Measurements from ENCODE around the gene RPS18. TPM values are rescaled to one million over a fixed set of nuclear protein-coding genes. Genes with fewer than 3 reads are reported as not detected.

The RPS18 gene
- total and polyA plus RNA-seq, 2 donors (not counting 1 experiment from before 2014, with no cell fraction given), result 4,034 to 4,995 TPM

GRCh38 chr6:33314515-33314942 lies 42.7 kb downstream of the RPS18 start:
- Histone ChIP-seq H3K9me3 (ENCODE audit: control insufficient read depth, insufficient read depth, low read depth, low read length) (no peaks in the 10 kb centered on the region), H2AFZ (ENCODE audit: low read length) (no peak overlapping the region), H3K4me1 (ENCODE audit: control insufficient read depth, extremely low read depth, insufficient read depth, low read length) (peaks cover 21% of the 10 kb centered on the region), H4K20me1 (ENCODE audit: control insufficient read depth, extremely low read depth, insufficient read depth, low read length) (no peaks in the 10 kb centered on the region), H3K27me3 (ENCODE audit: control insufficient read depth, insufficient read depth, low read length) (no peaks in the 10 kb centered on the region), H3K27ac (ENCODE audit: insufficient read depth, low read length) (peak overlapping the region; percentile 98), H3K9ac (ENCODE audit: insufficient read depth, low read length) (no peak overlapping the region), H3K4me3 (replicated peaks in 1 of 4; ENCODE audit: control extremely low read depth in 1 of 4, insufficient read depth in 1 of 4, low read depth in 3 of 4, low read length in 4 of 4) (peak overlapping the region; percentile 70 to 97 (median 89)), H3K4me2 (ENCODE audit: extremely low read depth, insufficient read depth, low read length) (peak overlapping the region; percentile 82), H3K36me3 (ENCODE audit: control insufficient read depth, insufficient read depth, low read length) (peaks cover 12% of the 10 kb centered on the region), H3K79me2 (ENCODE audit: control insufficient read depth, insufficient read depth, low read length) (peaks cover 43% of the 10 kb centered on the region)
- DNase-seq (ENCODE audit: low read depth in 2 of 2), result peak; percentile 69 to 73
- TF ChIP-seq CTCF (conservative IDR thresholded peaks at IDR 0.05 in 1 of 2, IDR thresholded peaks at IDR 0.05 in 1 of 2; ENCODE audit: low read depth in 1 of 2, low read length in 2 of 2) (no peak), EZH2 (IDR thresholded peaks at IDR 0.05; ENCODE audit: low read length, missing control alignments) (no peak)

- no peaks in the 10 kb centered on the region for H3K27me3 ChIP-seq (ENCODE audit: control insufficient read depth, insufficient read depth, low read length)
- peak overlapping the region; percentile 82 for H3K4me2 ChIP-seq (ENCODE audit: extremely low read depth, insufficient read depth, low read length)
- no peaks in the 10 kb centered on the region for H4K20me1 ChIP-seq (ENCODE audit: control insufficient read depth, extremely low read depth, insufficient read depth, low read length)
- no peak overlapping the region for H2AFZ ChIP-seq (ENCODE audit: low read length)
- no peak for DNase-seq (ENCODE audit: low read depth in 2 of 2)
- H3K4me3 ChIP-seq (replicated peaks in 1 of 4; ENCODE audit: control extremely low read depth in 1 of 4, insufficient read depth in 1 of 4, low read depth in 3 of 4, low read length in 4 of 4), result peak overlapping the region in 2 of 4 experiments; percentile 86 to 92
- peaks cover 12% of the 10 kb centered on the region for H3K36me3 ChIP-seq (ENCODE audit: control insufficient read depth, insufficient read depth, low read length)
- no peak for TF ChIP-seq EZH2 (IDR thresholded peaks at IDR 0.05; ENCODE audit: low read length, missing control alignments)
- peaks cover 49% of the 10 kb centered on the region for H3K79me2 ChIP-seq (ENCODE audit: control insufficient read depth, insufficient read depth, low read length)
- peak overlapping the region; percentile 98 for H3K27ac ChIP-seq (ENCODE audit: insufficient read depth, low read length)
- peaks cover 27% of the 10 kb centered on the region for H3K4me1 ChIP-seq (ENCODE audit: control insufficient read depth, extremely low read depth, insufficient read depth, low read length)
- no peak overlapping the region for H3K9ac ChIP-seq (ENCODE audit: insufficient read depth, low read length)
- H3K9me3 ChIP-seq (ENCODE audit: control insufficient read depth, insufficient read depth, low read depth, low read length), result no peaks in the 10 kb centered on the region
Observed at GRCh38 chr6:33314943-33315792, 43.3 kb downstream of the RPS18 start.

- Histone ChIP-seq H4K20me1 (ENCODE audit: control insufficient read depth, extremely low read depth, insufficient read depth, low read length) (no peaks in the 10 kb centered on the region), H3K27me3 (ENCODE audit: control insufficient read depth, insufficient read depth, low read length) (no peaks in the 10 kb centered on the region), H3K4me2 (ENCODE audit: extremely low read depth, insufficient read depth, low read length) (no peak overlapping the region), H3K9ac (ENCODE audit: insufficient read depth, low read length) (no peak overlapping the region), H3K79me2 (ENCODE audit: control insufficient read depth, insufficient read depth, low read length) (peaks cover 52% of the 10 kb centered on the region), H3K27ac (ENCODE audit: insufficient read depth, low read length) (no peak overlapping the region), H2AFZ (ENCODE audit: low read length) (no peak overlapping the region), H3K36me3 (ENCODE audit: control insufficient read depth, insufficient read depth, low read length) (peaks cover 14% of the 10 kb centered on the region), H3K4me3 (replicated peaks in 1 of 4; ENCODE audit: control extremely low read depth in 1 of 4, insufficient read depth in 1 of 4, low read depth in 3 of 4, low read length in 4 of 4) (no peak overlapping the region), H3K9me3 (ENCODE audit: control insufficient read depth, insufficient read depth, low read depth, low read length) (no peaks in the 10 kb centered on the region), H3K4me1 (ENCODE audit: control insufficient read depth, extremely low read depth, insufficient read depth, low read length) (peaks cover 32% of the 10 kb centered on the region)
- TF ChIP-seq CTCF (conservative IDR thresholded peaks at IDR 0.05 in 1 of 2, IDR thresholded peaks at IDR 0.05 in 1 of 2; ENCODE audit: low read depth in 1 of 2, low read length in 2 of 2) (no peak), EZH2 (IDR thresholded peaks at IDR 0.05; ENCODE audit: low read length, missing control alignments) (no peak)
- DNase-seq (ENCODE audit: low read depth in 2 of 2), result no peak
Observed at GRCh38 chr6:33315793-33316602, 44.1 kb downstream of the RPS18 start.

Measured in fibroblast of lung (primary cell).